Neural cell (in vitro differentiated cells): ENCODE results near the gene PREX1. TPM values are rescaled to one million over a fixed set of nuclear protein-coding genes. Genes with fewer than 3 reads are reported as not detected.

Experiments used
- H2AFZ ChIP-seq: fragments of 200-600, 300-800 bp; sonication (generic), shearing (Covaris generic); 2 replicates; pipeline ENCODE4 v1.6.0; 2014; ENCODE audit warnings: low read depth, mild to moderate bottlenecking, antibody characterized with exemption, low read length, moderate library complexity
- H3F3A ChIP-seq: fragments of 200-600 bp; shearing (Covaris generic); 2 replicates; pipeline ENCODE4 v1.6.1; 2016; ENCODE audit warnings: mild to moderate bottlenecking, moderate library complexity, mixed read lengths, antibody characterized with exemption, low read length; ENCODE audit not compliant: insufficient read depth, poor library complexity, severe bottlenecking
- H3K27ac ChIP-seq: fragments of 200-600, 300-800 bp; sonication (generic), shearing (Covaris generic); 2 replicates; pipeline ENCODE4 v1.5.1; 2014; ENCODE audit warnings: mild to moderate bottlenecking, low read length, moderate library complexity
- H3K27me3 ChIP-seq: fragments of 300-800, 200-600 bp; sonication (generic), shearing (Covaris generic); 2 replicates; pipeline ENCODE4 v1.6.0; 2014; ENCODE audit warnings: mild to moderate bottlenecking, low read depth, low read length, moderate library complexity; ENCODE audit not compliant: insufficient read depth
- H3K36me3 ChIP-seq: fragments of 300-800, 200-600 bp; sonication (generic), shearing (Covaris generic); 2 replicates; pipeline ENCODE4 v1.5.1; 2014; ENCODE audit warnings: mild to moderate bottlenecking, antibody characterized with exemption, low read length, moderate library complexity; ENCODE audit not compliant: insufficient read depth
- H3K4me2 ChIP-seq: fragments of 300-800, 200-600 bp; sonication (generic), shearing (Covaris generic); 2 replicates; pipeline ENCODE4 v1.6.0; 2014; ENCODE audit warnings: mild to moderate bottlenecking, low read length
- H3K4me3 ChIP-seq: fragments of 300-800, 200-600 bp; sonication (generic), shearing (Covaris generic); 2 replicates; pipeline ENCODE4 v1.5.1; 2014; ENCODE audit warnings: mild to moderate bottlenecking, low read length, moderate library complexity
- H3K79me2 ChIP-seq: fragments of 200-600 bp; shearing (Covaris generic); replicated peaks from 2 replicates; pipeline ENCODE4 v1.6.0; 2014; ENCODE audit warnings: mild to moderate bottlenecking, low read length, moderate library complexity; ENCODE audit not compliant: insufficient read depth
- H3K9ac ChIP-seq: fragments of 300-800, 200-600 bp; sonication (generic), shearing (Covaris generic); 2 replicates; pipeline ENCODE4 v1.6.1; 2016; ENCODE audit warnings: mild to moderate bottlenecking, low read length, mixed read lengths
- H3K9me2 ChIP-seq: fragments of 200-600 bp; shearing (Covaris generic); 2 replicates; pipeline ENCODE4 v1.6.1; 2016; ENCODE audit warnings: mild to moderate bottlenecking, low read length, mixed read lengths; ENCODE audit not compliant: insufficient read depth
- H3K9me3 ChIP-seq: fragments of 200-600, 300-800 bp; sonication (generic), shearing (Covaris generic); 2 replicates; pipeline ENCODE4 v1.6.1; 2016; ENCODE audit warnings: mild to moderate bottlenecking, mixed run types, low read length, moderate library complexity, mixed read lengths
- H4K20me1 ChIP-seq: fragments of 200-600 bp; shearing (Covaris generic); 2 replicates; pipeline ENCODE4 v1.6.1; 2016; ENCODE audit warnings: mild to moderate bottlenecking, mixed run types; ENCODE audit not compliant: insufficient read depth
- CTCF ChIP-seq: fragments of 450-650 bp; IDR thresholded peaks from 2 replicates; pipeline ENCODE4 v1.5.1; 2014; ENCODE audit warnings: antibody characterized with exemption, mild to moderate bottlenecking, moderate library complexity; ENCODE audit not compliant: poor library complexity, severe bottlenecking
- EP300 ChIP-seq: fragments of 450-650 bp; conservative IDR thresholded peaks from 2 replicates; pipeline ENCODE4 v1.6.1; 2014; ENCODE audit warnings: antibody characterized with exemption, mild to moderate bottlenecking, moderate library complexity; ENCODE audit not compliant: poor library complexity, severe bottlenecking
- EZH2 ChIP-seq: fragments of 200-600, 300-800 bp; shearing (Covaris generic), sonication (generic); IDR thresholded peaks from 2 replicates; pipeline ENCODE4 v1.6.1; 2014; ENCODE audit warnings: antibody characterized with exemption, low read length, borderline replicate concordance, mild to moderate bottlenecking; ENCODE audit not compliant: insufficient read depth, poor library complexity, severe bottlenecking
- MXI1 ChIP-seq: fragments of 450-650 bp; conservative IDR thresholded peaks from 2 replicates; pipeline ENCODE4 v1.6.1; 2014; ENCODE audit warnings: antibody characterized with exemption, mild to moderate bottlenecking; ENCODE audit not compliant: poor library complexity, severe bottlenecking
- POLR2AphosphoS5 ChIP-seq: IDR thresholded peaks from 2 replicates; pipeline ENCODE4 v1.6.1; 2012
- REST ChIP-seq: IDR thresholded peaks from 2 replicates; pipeline ENCODE4 v1.6.1; 2012; ENCODE audit warnings: borderline replicate concordance
- SMC3 ChIP-seq: fragments of 450-650 bp; conservative IDR thresholded peaks from 2 replicates; pipeline ENCODE4 v1.6.1; 2014; ENCODE audit warnings: antibody characterized with exemption, mild to moderate bottlenecking, moderate library complexity; ENCODE audit not compliant: poor library complexity
- TAF1 ChIP-seq: IDR thresholded peaks from 2 replicates; pipeline ENCODE4 v1.6.1; 2012; ENCODE audit warnings: low read depth
- polyA plus RNA-seq: library from polyadenylated mRNA; depleted of rRNA; stranded (reverse); fragments of >200 nt; gene quantifications from 2 replicates; pipeline ENCODE4 v1.2.3, GENCODE V29; 2014

Gene PREX1
- polyA plus RNA-seq, 1 donor from 2014 or later = 0.06 TPM

- Histone ChIP-seq H3K9ac (no peak overlapping the region), H4K20me1 (no peaks in the 10 kb centered on the region)
These were observed 9.3 kb downstream of the PREX1 start for GRCh38 chr20:48818481-48818987.

GRCh38 chr20:48818031-48818370, 9.8 kb downstream of the PREX1 start:
- H3K9me2 ChIP-seq = no peaks in the 10 kb centered on the region
- H4K20me1 ChIP-seq = no peaks in the 10 kb centered on the region
- no peak overlapping the region for H3K4me3 ChIP-seq
- H3K9ac ChIP-seq = no peak overlapping the region
- H3K4me2 ChIP-seq = no peak overlapping the region
- no peaks in the 10 kb centered on the region for H3F3A ChIP-seq
- H3K27ac ChIP-seq = no peak overlapping the region
- H2AFZ ChIP-seq = no peak overlapping the region
- H3K36me3 ChIP-seq = no peaks in the 10 kb centered on the region
- no peaks in the 10 kb centered on the region for H3K9me3 ChIP-seq
- H3K27me3 ChIP-seq = no peaks in the 10 kb centered on the region
- no peaks in the 10 kb centered on the region for H3K79me2 ChIP-seq
- no peak for TF ChIP-seq CTCF
- TF ChIP-seq SMC3 = no peak
- no peak for TF ChIP-seq EZH2
- TF ChIP-seq MXI1 = no peak
- no peak for TF ChIP-seq TAF1
- TF ChIP-seq EP300 = no peak

More at GRCh38 chr20:48818481-48818987, 9.3 kb downstream of the PREX1 start:
- Histone ChIP-seq H3K36me3 (no peaks in the 10 kb centered on the region), H3K4me2 (no peak overlapping the region), H2AFZ (no peak overlapping the region), H3K4me3 (no peak overlapping the region), H3K79me2 (no peaks in the 10 kb centered on the region), H3F3A (no peaks in the 10 kb centered on the region), H3K9me3 (no peaks in the 10 kb centered on the region), H3K9me2 (no peaks in the 10 kb centered on the region), H3K27ac (no peak overlapping the region), H3K27me3 (no peaks in the 10 kb centered on the region)
- TF ChIP-seq MXI1 = no peak
- no peak for TF ChIP-seq SMC3
- no peak for TF ChIP-seq EZH2
- no peak for TF ChIP-seq POLR2AphosphoS5
- no peak for TF ChIP-seq CTCF
- TF ChIP-seq EP300 = no peak
- no peak for TF ChIP-seq TAF1
- TF ChIP-seq REST = no peak
